ENCODE results near the gene CRYBA2. TPM values are rescaled to one million over a fixed set of nuclear protein-coding genes. Genes with fewer than 3 reads are reported as not detected.

CRYBA2 gene
- total and polyA plus RNA-seq, 9 of the 15 experiments (the other 6 are each of a cell fraction or from before 2014, with no cell fraction given), result 0.11 to 1.8 (median 0.62) TPM; not detected in 5

- peak; percentile 61; the same call in 1 of the 2 replicates for TF ChIP-seq REST (IDR thresholded peaks at IDR 0.05; ENCODE audit: borderline replicate concordance)
- no peak for TF ChIP-seq REST (CRISPR knock-in tag; IDR thresholded peaks at IDR 0.05; ENCODE audit: low read depth)
- TF ChIP-seq ZNF785 (CRISPR knock-in tag; IDR thresholded peaks at IDR 0.05), result no peak
- TF ChIP-seq CBFB (CRISPR knock-in tag; IDR thresholded peaks at IDR 0.05), result no peak
- 0 out of 2 replicates have a peak, but pooled peaks have one; percentile 38 for TF ChIP-seq MBD2 (IDR thresholded peaks at IDR 0.05; ENCODE audit: borderline replicate concordance, low read depth)
- TF ChIP-seq CC2D1A (IDR thresholded peaks at IDR 0.05), result no peak
- no peak for TF ChIP-seq BRD9 (IDR thresholded peaks at IDR 0.05; ENCODE audit: low read depth, partially characterized antibody)
- peak; percentile 96 to 99 for TF ChIP-seq MAZ (CRISPR knock-in tag; conservative IDR thresholded peaks at IDR 0.05 in 1 of 2, IDR thresholded peaks at IDR 0.05 in 1 of 2)
- 0 out of 2 replicates have a peak, but pooled peaks have one; percentile 61 for TF ChIP-seq XRCC5 (IDR thresholded peaks at IDR 0.05; ENCODE audit: low read depth, low read length)
- TF ChIP-seq UBTF (IDR thresholded peaks at IDR 0.05; ENCODE audit: borderline replicate concordance in 1 of 2, low read depth in 2 of 2, low read length in 2 of 2), result 0 out of 4 replicates have a peak, but pooled peaks of 1 of the 2 experiments have one; percentile 37
- TF ChIP-seq ZNF274 (IDR thresholded peaks at IDR 0.05; ENCODE audit: borderline replicate concordance, low read depth, low read length), result no peak
These were observed 2.9 kb upstream of the CRYBA2 start (continued) for GRCh38 chr2:218995972-218996711.

Data from K562 (cell line).